IPS DF 19.7 (cell line): ENCODE measurements around the gene ZBTB47.

ENCODE experiments used
- DNase-seq: peaks from one replicate; pipeline ENCODE4 v3.0.0-alpha.2; 2013; ENCODE audit warnings: low read depth, low spot score

The ZBTB47 gene

GRCh38 chr3:42652611-42653302 lies 740 bp upstream of the ZBTB47 start:
- DNase-seq = no peak

DNA sequence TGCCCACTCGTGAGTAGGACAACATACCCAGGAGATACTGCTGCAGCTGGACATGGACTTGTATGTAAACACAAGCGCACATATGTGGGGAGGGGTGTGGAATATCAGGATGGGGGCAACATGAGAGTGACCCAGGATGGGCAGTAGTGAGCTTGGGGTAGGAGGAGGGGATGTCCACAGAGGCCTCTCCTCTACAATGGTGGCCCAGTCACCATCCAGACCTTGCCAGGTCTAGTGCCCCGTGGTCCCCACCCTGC lies 266 bp upstream of the ZBTB47 start:
- DNase-seq = no peak

DNA sequence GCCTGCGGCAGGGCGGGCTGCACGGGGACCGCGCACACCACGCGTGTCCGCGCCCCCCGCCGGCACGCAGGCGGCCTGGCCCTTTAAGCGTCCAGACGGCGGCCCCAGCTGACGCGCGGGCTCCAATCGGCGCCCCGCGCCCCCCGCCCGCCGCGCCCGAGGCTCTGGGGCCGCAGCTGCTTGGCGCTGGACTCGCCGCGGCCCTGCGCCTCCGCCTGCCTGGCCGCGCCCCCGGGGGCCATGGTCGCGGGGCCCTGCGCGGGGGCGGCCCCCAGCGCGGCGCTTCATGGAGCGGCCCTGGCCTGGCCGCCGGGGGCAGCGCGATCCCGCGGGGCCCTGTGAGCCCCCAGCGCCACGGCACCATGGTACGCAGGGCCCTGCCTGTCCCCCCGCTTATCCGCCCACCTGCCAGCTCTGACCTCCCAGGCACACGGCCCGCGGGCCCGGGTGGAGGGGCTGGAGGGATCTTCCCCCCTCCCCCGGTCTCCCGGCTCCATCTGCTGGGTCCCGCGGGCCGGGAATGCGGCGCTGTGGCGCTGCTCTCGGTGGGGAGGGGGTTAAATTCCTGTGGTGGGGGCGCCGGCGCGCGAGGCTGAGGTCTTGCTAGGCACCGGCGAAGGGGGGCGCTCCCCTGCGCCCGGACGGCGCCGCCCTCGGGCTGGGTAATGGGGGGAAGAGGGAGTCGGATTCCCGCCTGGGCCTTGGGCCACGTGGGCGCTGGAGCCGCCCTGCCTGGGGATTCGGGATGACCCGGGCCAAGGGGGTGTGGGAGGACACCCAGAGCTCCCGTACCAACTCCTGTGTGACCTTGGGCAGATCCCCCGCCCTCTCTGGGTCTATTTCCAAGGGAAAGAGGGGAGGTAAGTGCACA lies 1.1 kb downstream of the ZBTB47 start:
- peak; percentile 52 for DNase-seq

DNA sequence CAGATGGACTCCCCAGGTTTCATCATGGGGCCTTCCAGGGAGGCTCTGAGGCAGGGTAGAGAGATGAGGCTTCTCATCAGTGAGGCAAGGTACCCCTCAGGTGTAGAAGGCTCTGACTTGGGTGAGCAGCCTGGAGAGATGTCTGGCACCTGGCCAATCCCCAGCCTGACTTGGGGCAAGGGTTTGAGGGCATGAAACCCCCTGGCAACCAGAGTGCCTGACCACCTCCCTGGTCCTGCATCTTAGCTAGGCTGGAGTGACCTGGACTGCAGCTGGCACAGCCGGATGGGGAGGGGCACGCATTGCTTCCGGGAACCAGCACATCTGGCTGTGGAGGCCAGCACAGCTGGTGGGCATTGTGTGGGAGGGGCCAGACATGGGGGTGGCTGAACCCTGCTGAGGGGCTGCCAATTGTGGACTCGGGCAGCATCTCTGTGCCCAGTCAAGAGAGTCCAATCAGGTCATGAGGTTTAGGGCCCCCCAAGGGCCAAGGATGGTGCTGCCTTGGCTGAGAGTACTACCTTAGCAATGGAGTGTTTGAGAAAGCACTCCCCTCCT lies 1.9 kb downstream of the ZBTB47 start:
- DNase-seq = no peak

DNA sequence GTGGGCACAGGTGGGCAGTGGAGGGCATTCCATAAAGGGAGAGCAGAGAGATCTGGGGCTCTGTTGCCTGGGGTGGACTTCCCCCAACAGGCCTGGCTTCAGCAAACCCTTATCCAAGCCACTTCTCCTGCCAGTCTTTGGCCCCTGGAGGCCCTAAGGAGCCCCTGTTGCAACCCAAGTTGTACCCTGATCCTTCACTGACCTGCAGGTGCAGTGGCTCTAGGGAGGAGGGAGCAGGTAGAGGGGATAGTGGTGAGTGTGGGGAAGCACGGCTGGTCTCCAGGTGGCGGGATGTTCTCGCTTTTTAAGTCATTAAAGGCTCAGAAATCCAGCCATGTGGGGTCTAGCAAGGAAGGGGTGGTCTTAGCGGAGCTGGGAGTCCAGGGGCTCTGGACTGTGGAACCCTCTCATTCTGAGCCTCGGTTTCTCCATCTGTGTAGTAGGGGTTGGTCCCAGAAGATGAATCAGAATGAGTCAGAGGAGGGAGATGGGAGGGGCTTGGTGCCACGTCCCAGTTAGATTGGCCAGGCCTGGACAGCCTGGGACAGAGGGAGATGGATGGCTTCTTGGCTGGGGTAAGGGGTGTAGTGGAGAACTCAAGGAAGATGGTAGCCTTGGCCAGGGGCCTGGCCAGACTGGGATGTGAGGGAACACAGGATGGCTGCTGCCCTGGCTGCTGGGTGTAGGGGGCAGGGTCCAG lies 2.6 kb downstream of the ZBTB47 start:
- DNase-seq = no peak

GRCh38 chr3:42656680-42657610 lies 3.4 kb downstream of the ZBTB47 start:
- no peak for DNase-seq

DNA sequence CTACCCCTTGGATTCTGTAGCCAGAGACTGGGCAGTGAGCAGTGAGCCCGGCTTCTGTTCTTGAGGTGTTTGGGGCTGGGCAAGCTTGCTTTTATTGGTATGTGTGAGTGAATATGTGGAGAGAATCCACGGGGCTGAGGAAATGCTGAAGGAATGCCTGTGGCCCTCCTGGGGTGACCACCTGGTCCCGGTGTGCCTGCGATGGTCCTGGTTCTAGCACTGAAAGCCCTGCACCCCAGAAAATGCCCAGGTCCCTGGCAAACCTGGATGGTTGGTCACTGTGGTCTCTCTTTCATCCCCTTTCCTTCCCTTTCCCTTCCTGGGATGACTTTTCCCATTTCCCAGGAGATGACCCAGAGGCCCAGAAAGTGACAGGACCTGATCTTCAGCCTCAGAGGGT lies 4.2 kb downstream of the ZBTB47 start:
- no peak for DNase-seq

DNA sequence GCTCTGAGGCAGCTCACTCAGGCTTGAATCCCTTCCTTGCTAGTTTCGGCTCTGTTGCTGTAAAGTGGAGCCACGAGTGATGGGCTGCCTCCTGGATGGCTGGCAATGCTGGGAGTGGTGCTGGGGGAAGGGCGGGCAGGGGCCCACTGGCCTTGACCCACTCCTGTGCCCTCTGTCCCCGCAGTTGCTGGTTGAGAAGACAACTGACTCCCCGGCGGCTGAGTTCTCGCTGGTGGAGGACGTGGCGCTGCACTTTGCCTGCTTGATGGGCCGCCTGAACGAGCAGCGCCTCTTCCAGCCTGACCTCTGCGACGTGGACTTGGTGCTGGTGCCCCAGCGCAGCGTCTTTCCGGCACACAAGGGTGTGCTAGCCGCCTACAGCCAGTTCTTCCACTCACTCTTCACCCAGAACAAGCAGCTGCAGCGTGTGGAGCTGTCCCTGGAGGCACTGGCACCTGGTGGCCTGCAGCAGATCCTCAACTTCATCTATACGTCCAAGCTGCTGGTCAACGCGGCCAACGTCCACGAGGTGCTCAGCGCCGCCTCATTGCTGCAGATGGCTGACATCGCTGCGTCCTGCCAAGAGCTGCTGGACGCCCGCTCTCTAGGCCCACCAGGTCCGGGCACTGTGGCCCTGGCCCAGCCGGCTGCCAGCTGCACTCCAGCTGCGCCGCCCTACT lies 4.7 kb downstream of the ZBTB47 start:
- no peak for DNase-seq

- DNase-seq = no peak
Observed at GRCh38 chr3:42658771-42659390, 5.4 kb downstream of the ZBTB47 start.

GRCh38 chr3:42659451-42660130 lies 6.1 kb downstream of the ZBTB47 start:
- no peak for DNase-seq

- no peak for DNase-seq
Observed at GRCh38 chr3:42660131-42660715, 6.7 kb downstream of the ZBTB47 start.

DNA sequence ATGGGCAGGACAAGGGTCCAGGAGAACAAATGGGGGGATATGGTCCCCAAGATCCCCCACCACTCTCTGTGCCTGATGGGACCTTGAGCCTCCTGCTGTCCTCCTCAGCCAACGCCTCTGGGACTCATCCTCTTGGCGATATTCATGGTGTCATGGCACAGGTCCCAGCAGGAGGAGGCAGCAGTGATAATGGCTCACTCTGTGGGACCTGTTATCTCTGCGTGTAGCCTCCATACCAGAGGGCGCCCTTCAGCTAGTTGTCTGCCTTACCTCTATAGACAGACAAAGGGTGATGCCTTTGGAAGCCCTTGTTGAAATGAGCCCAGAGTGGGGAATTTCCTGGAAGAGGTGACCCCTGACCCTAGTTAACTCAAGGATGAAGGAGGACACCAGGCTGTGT lies 7.4 kb downstream of the ZBTB47 start:
- no peak for DNase-seq

GRCh38 chr3:42661593-42662022 lies 8.1 kb downstream of the ZBTB47 start:
- DNase-seq = no peak

- no peak for DNase-seq
Observed at GRCh38 chr3:42662037-42662812, 8.7 kb downstream of the ZBTB47 start.

- DNase-seq = no peak
Observed at GRCh38 chr3:42662813-42663535, 9.5 kb downstream of the ZBTB47 start.

- DNase-seq = no peak
Observed at GRCh38 chr3:42663581-42664437, 10.3 kb downstream of the ZBTB47 start.

DNA sequence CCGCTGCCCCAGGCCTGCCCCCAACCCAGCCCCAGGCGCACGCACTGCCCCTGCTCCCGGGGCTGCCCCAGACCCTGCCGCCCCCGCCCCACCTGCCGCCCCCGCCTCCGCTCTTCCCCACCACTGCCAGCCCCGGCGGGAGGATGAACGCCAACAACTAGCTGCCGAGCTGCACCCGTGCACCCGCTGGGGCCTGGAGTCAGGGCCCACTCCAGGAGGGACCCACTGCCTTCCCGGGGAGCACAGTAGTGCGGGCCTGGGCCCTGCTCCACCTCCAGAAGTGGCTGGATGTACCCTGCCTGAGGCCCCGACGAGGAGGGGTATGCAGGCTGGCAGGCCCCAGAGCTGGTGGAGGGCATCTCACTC lies 10.9 kb downstream of the ZBTB47 start:
- no peak for DNase-seq
